SIG-M5 (cell line): ENCODE results near the gene PDE3A.

Source experiments
- DNase-seq: peaks from one replicate; lab custom pipeline; 2025; lab: John Stamatoyannopoulos, UW

The PDE3A gene

GRCh38 chr12:20711846-20712245 lies 343.5 kb downstream of the PDE3A start:
- no peak for DNase-seq

- DNase-seq = no peak
Measured at GRCh38 chr12:20716037-20716436, 347.7 kb downstream of the PDE3A start.

DNA sequence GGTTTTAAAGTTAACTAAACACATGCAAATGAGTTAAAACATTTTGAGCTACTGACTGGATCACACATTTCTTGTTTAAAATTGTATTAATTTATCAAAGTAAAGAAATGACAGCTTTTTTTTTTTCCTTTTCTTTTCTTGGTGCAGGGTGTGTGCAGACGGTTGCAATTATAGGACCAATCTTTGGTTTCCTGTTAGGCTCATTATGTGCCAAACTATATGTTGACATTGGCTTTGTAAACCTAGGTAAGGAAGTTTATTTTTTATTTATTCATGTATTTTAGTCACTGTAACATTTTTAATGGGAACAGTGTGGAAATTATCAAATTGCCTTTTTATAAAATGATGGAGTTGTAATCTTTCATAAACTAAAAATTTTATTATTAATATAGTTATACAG lies 348.6 kb downstream of the PDE3A start:
- no peak for DNase-seq

GRCh38 chr12:20718294-20718693 lies 350.0 kb downstream of the PDE3A start:
- DNase-seq = no peak

GRCh38 chr12:20722142-20722541 lies 353.8 kb downstream of the PDE3A start:
- DNase-seq = no peak

GRCh38 chr12:20731274-20731673 lies 362.9 kb downstream of the PDE3A start:
- DNase-seq = no peak
